AG10803 (cell line): ENCODE measurements around the gene TTC7B.

Experiments
- DNase-seq: peaks from one replicate; pipeline ENCODE4 v3.0.0; 2010; ENCODE audit warnings: low read depth
- H3K4me3 ChIP-seq: 2 replicates; pipeline ENCODE4 v1.5.1; 2011; ENCODE audit warnings: mild to moderate bottlenecking, low read length, control low read depth
- CTCF ChIP-seq: conservative IDR thresholded peaks from 2 replicates; pipeline ENCODE4 v1.5.1; 2011; ENCODE audit warnings: mild to moderate bottlenecking, low read length, control low read depth, inconsistent platforms

TTC7B gene

GRCh38 chr14:90599339-90599738, 216.9 kb downstream of the TTC7B start:
- H3K4me3 ChIP-seq, result no peak overlapping the region
- TF ChIP-seq CTCF, result no peak
- no peak for DNase-seq

DNA sequence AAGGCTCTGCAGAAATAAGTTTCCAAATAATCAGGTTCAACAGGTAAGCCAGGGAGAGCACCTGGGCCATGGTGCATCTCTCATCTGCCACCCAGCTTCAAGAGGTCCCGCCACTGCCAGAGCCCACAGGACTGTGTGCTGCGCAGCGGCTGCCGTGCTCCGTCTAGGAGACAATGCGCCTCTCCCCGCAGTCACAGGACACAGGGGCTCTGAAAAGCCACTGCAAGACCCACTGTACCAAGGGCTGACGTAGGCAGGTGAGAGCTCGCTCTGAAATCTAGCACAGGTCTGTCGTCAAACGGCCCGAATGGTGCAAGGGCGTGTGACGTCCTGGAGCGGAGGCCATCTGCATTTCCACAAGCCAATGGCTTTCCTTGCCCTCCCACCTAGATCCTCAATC, 218.3 kb downstream of the TTC7B start:
- no peak overlapping the region for H3K4me3 ChIP-seq
- no peak for DNase-seq
- no peak for TF ChIP-seq CTCF

DNA sequence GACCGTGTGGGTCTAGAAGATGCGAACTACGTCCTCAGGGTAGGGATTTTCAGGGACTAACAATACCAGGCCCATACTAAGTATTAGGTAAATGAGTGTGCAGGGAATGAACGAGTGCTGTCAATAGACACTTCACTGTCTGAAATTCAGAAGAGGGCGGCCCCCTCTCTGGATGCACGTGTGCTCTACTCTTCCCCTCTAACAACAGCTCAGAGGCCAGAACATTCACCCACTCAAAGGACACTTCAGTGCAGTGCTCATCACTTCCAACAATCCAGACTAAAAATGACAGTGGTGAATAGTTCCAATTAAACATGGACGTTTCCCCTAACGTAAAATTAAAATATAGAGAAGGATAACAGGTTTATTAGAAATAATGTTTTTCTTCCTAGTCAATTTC, 219.5 kb downstream of the TTC7B start:
- no peak for TF ChIP-seq CTCF
- DNase-seq, result no peak

GRCh38 chr14:90593254-90594040, 222.8 kb downstream of the TTC7B start:
- TF ChIP-seq CTCF, result no peak
- no peak overlapping the region for H3K4me3 ChIP-seq
- DNase-seq, result no peak

More for the DNA sequence above, 219.5 kb downstream of the TTC7B start:
- no peak overlapping the region for H3K4me3 ChIP-seq

DNA sequence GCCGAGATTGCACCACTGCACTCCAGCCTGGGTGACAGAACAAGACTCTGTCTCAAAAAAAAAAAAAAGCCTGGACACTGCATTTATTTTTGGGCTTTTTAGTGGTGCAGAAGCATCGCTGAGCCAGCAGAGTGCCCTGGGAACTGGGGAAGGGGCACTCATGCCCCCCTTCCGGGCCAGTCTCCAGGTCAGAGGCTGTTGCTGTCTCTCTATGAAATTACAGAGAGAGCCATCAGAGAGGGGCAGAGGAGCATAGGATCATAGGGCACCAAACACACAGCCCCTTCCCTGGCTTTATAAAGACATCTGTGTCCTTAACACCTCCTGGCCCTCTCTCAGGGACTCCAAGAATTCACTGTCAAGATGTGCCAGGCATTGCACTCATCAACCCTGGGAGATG, 223.6 kb downstream of the TTC7B start:
- no peak for TF ChIP-seq CTCF
- DNase-seq, result no peak
- H3K4me3 ChIP-seq, result no peak overlapping the region

DNA sequence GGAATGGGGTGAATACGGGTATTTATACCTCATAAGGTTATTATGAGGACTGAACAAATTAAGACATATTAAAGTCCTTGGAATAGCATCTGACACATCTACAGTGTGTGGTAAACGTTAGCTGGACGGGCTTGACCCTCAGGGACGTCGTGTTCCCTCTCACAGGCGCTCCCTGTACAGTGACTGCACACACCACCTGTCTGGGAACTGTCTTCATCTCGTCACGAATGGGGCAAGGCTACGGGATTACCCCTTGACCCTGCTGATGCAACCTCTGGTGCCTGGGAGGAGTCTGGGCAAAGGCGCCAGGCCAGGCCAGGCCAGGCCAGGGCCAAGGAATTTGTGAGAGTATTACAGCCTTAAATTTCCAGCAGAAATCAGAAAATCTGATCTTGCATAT, 228.3 kb downstream of the TTC7B start:
- DNase-seq, result no peak

More for the DNA sequence above, 228.3 kb downstream of the TTC7B start:
- TF ChIP-seq CTCF, result no peak
- no peak overlapping the region for H3K4me3 ChIP-seq
